ENCODE measurements around the gene NDUFS1. TPM values are rescaled to one million over a fixed set of nuclear protein-coding genes. Genes with fewer than 3 reads are reported as not detected.
"Not testable (repeated sequence)": the region's sequence is repeated elsewhere in the genome, so short reads cannot be mapped to it uniquely, and the experiment has no call there.

Gene NDUFS1
- 91.1 TPM for total RNA-seq
- long read RNA-seq, full-length matches to known transcripts: 85 of 104 reads
- long read RNA-seq, partial matches to known transcripts: 10 of 104 reads
- long read RNA-seq, other reads (novel, unspliced or antisense): 9 of 104 reads

- peak; percentile 99 for DNase-seq (ENCODE audit: low spot score)
These were observed at the start of gene NDUFS1, which contains the start of gene EEF1B2 for GRCh38 chr2:206159346-206160124. TSS of gene NDUFS1 (minus strand) at chr2:206159444. CDS start at chr2:206153678, 5,766 bp downstream. TSS of gene EEF1B2 (plus strand) at chr2:206159895. CDS start at chr2:206159980, 85 bp downstream.

- DNase-seq (ENCODE audit: low spot score): no peak
These were observed 49.7 kb upstream of the NDUFS1 start for GRCh38 chr2:206208900-206209299.

- not testable (repeated sequence) for DNase-seq (ENCODE audit: low spot score)
These were observed 48.1 kb upstream of the NDUFS1 start for GRCh38 chr2:206207316-206207715.

- no peak for DNase-seq (ENCODE audit: low spot score)
These were observed 45.5 kb upstream of the NDUFS1 start for GRCh38 chr2:206204710-206205109.

GRCh38 chr2:206203331-206203730, 44.1 kb upstream of the NDUFS1 start:
- DNase-seq (ENCODE audit: low spot score): no peak

GRCh38 chr2:206202446-206202845, 43.2 kb upstream of the NDUFS1 start:
- no peak for DNase-seq (ENCODE audit: low spot score)

GRCh38 chr2:206201075-206201848, 42.0 kb upstream of the NDUFS1 start:
- no peak for DNase-seq (ENCODE audit: low spot score)

- no peak for DNase-seq (ENCODE audit: low spot score)
These were observed 39.4 kb upstream of the NDUFS1 start for GRCh38 chr2:206198677-206199076.

GRCh38 chr2:206193671-206194357, 34.6 kb upstream of the NDUFS1 start:
- no peak for DNase-seq (ENCODE audit: low spot score)

- no peak for DNase-seq (ENCODE audit: low spot score)
These were observed 32.9 kb upstream of the NDUFS1 start for GRCh38 chr2:206192157-206192556.

GRCh38 chr2:206190689-206191088, 31.4 kb upstream of the NDUFS1 start:
- no peak for DNase-seq (ENCODE audit: low spot score)

- DNase-seq (ENCODE audit: low spot score): no peak
These were observed 30.9 kb upstream of the NDUFS1 start for GRCh38 chr2:206190111-206190510.

- DNase-seq (ENCODE audit: low spot score): no peak
These were observed 30.4 kb upstream of the NDUFS1 start for GRCh38 chr2:206189691-206190090.

GRCh38 chr2:206181526-206181925, 22.3 kb upstream of the NDUFS1 start:
- not testable (repeated sequence) for DNase-seq (ENCODE audit: low spot score)

GRCh38 chr2:206176901-206177300, 17.7 kb upstream of the NDUFS1 start:
- no peak for DNase-seq (ENCODE audit: low spot score)

GRCh38 chr2:206176121-206176520, 16.9 kb upstream of the NDUFS1 start:
- no peak for DNase-seq (ENCODE audit: low spot score)

GRCh38 chr2:206173147-206173546, 13.9 kb upstream of the NDUFS1 start:
- no peak for DNase-seq (ENCODE audit: low spot score)

GRCh38 chr2:206171624-206172397, 12.6 kb upstream of the NDUFS1 start:
- DNase-seq (ENCODE audit: low spot score): not testable (repeated sequence)

GRCh38 chr2:206168230-206168629, 9.0 kb upstream of the NDUFS1 start:
- not testable (repeated sequence) for DNase-seq (ENCODE audit: low spot score)

GRCh38 chr2:206164261-206164862, 5.1 kb upstream of the NDUFS1 start:
- DNase-seq (ENCODE audit: low spot score): no peak

All from mesenteric fat pad (tissue), 1 donor.